Type B pancreatic cell (in vitro differentiated cells): ENCODE data around the gene SMOC1. TPM values are rescaled to one million over a fixed set of nuclear protein-coding genes. Genes with fewer than 3 reads are reported as not detected.

Experiments
- DNase-seq: peaks from one replicate; pipeline ENCODE4 v3.0.0; 2021; ENCODE audit warnings: mixed read lengths; ENCODE audit not compliant: unreplicated experiment; ENCODE audit errors: extremely low spot score
- H3K27ac Mint-ChIP-seq: 2 replicates; pipeline ENCODE4 v1.8.0; 2021; ENCODE audit warnings: mild to moderate bottlenecking, mixed read lengths
- H3K27me3 Mint-ChIP-seq: 2 replicates; pipeline ENCODE4 v1.8.0; 2021; ENCODE audit warnings: mixed read lengths
- H3K36me3 Mint-ChIP-seq: 2 replicates; pipeline ENCODE4 v1.8.0; 2021; ENCODE audit warnings: mixed read lengths
- H3K4me1 Mint-ChIP-seq: one replicate; pipeline ENCODE4 v1.8.0; 2021; ENCODE audit warnings: mixed read lengths; ENCODE audit not compliant: unreplicated experiment
- H3K4me3 Mint-ChIP-seq: 2 replicates; pipeline ENCODE4 v1.8.0; 2021; ENCODE audit warnings: mild to moderate bottlenecking, mixed read lengths
- H3K9me3 Mint-ChIP-seq: 2 replicates; pipeline ENCODE4 v1.8.0; 2021; ENCODE audit warnings: mixed read lengths
- CTCF ChIP-seq: fragments of 200-600 bp; sonication (generic); conservative IDR thresholded peaks from 2 replicates; pipeline ENCODE4 v1.5.0; 2021; ENCODE audit warnings: antibody characterized with exemption, mild to moderate bottlenecking
- total RNA-seq: library from RNA; stranded (reverse); gene quantifications from 2 replicates; pipeline ENCODE4 v1.2.1, GENCODE V29; 2021; ENCODE audit warnings: low replicate concordance

The SMOC1 gene
- total RNA-seq, 1 donor from 2014 or later, result 20.7 TPM

GRCh38 chr14:70018713-70019211, 139.5 kb downstream of the SMOC1 start:
- Mint-ChIP-seq H3K36me3 (no peaks in the 10 kb centered on the region), H3K27me3 (peaks cover 4% of the 10 kb centered on the region), H3K9me3 (no peaks in the 10 kb centered on the region), H3K4me1 (peaks cover 34% of the 10 kb centered on the region), H3K4me3 (no peak overlapping the region), H3K27ac (no peak overlapping the region)
- DNase-seq, result no peak
- no peak for TF ChIP-seq CTCF

- Mint-ChIP-seq H3K36me3 (no peaks in the 10 kb centered on the region), H3K27me3 (no peaks in the 10 kb centered on the region), H3K9me3 (no peaks in the 10 kb centered on the region), H3K4me1 (peaks cover 27% of the 10 kb centered on the region), H3K4me3 (no peak overlapping the region), H3K27ac (peak overlapping the region; percentile 38)
- TF ChIP-seq CTCF, result no peak
- no peak for DNase-seq
Observed at GRCh38 chr14:70019695-70020094, 140.5 kb downstream of the SMOC1 start.

- H3K27me3 Mint-ChIP-seq, result no peaks in the 10 kb centered on the region
- no peak for DNase-seq
- H3K36me3 Mint-ChIP-seq, result no peaks in the 10 kb centered on the region
- H3K4me3 Mint-ChIP-seq, result no peak overlapping the region
- no peaks in the 10 kb centered on the region for H3K9me3 Mint-ChIP-seq
- H3K4me1 Mint-ChIP-seq, result peaks cover 19% of the 10 kb centered on the region
- TF ChIP-seq CTCF, result no peak
- H3K27ac Mint-ChIP-seq, result no peak overlapping the region
Observed at GRCh38 chr14:70020352-70021170, 141.3 kb downstream of the SMOC1 start.

GRCh38 chr14:70021548-70022220, 142.5 kb downstream of the SMOC1 start:
- Mint-ChIP-seq H3K4me1 (peaks cover 19% of the 10 kb centered on the region), H3K27me3 (no peaks in the 10 kb centered on the region), H3K9me3 (no peaks in the 10 kb centered on the region), H3K36me3 (no peaks in the 10 kb centered on the region), H3K27ac (no peak overlapping the region), H3K4me3 (no peak overlapping the region)
- DNase-seq, result no peak
- no peak for TF ChIP-seq CTCF

GRCh38 chr14:70022771-70023445, 143.7 kb downstream of the SMOC1 start:
- no peak for DNase-seq
- no peaks in the 10 kb centered on the region for H3K9me3 Mint-ChIP-seq
- no peak overlapping the region for H3K27ac Mint-ChIP-seq
- no peaks in the 10 kb centered on the region for H3K36me3 Mint-ChIP-seq
- H3K4me1 Mint-ChIP-seq, result peaks cover 13% of the 10 kb centered on the region
- no peaks in the 10 kb centered on the region for H3K27me3 Mint-ChIP-seq
- TF ChIP-seq CTCF, result no peak
- no peak overlapping the region for H3K4me3 Mint-ChIP-seq
